ENCODE measurements around the gene ENTPD2. TPM values are rescaled to one million over a fixed set of nuclear protein-coding genes. Genes with fewer than 3 reads are reported as not detected.

ENTPD2 gene
- total and polyA plus RNA-seq, 2 of the 4 experiments (the other 2 are of a cell fraction): not detected

- dilution Hi-C loops (cut with HindIII; ENCODE audit: low sequenced_read_pairs, unreplicated experiment): no loop called here
- no peaks in the 10 kb centered on the region; the same call in 1 of the 2 replicates for H4K20me1 ChIP-seq (ENCODE audit: insufficient read depth, low read length)
These were observed 32.3 kb downstream of the ENTPD2 start for GRCh38 chr9:137021568-137021978.

More at GRCh38 chr9:137021568-137021978, 32.3 kb downstream of the ENTPD2 start:
- Histone ChIP-seq H3K4me2 (ENCODE audit: low read depth, low read length) (no peak overlapping the region), H2AK5ac (ENCODE audit: low read depth, low read length) (no peak overlapping the region), H3K36me3 (ENCODE audit: control insufficient read depth, insufficient read depth, low read length) (peaks cover 14% of the 10 kb centered on the region; the same call in 1 of the 2 replicates), H3K4me3 (ENCODE audit: insufficient read depth, low read depth, low read length) (no peak overlapping the region), H3K9me1 (ENCODE audit: insufficient read depth, low read length) (peaks cover 4% of the 10 kb centered on the region; the same call in 1 of the 2 replicates), H2BK20ac (ENCODE audit: low read depth, low read length) (no peak overlapping the region), H3K23ac (ENCODE audit: low read depth, low read length) (no peak overlapping the region), H2AK9ac (replicated peaks; ENCODE audit: low read depth, low read length, poor library complexity) (no peak overlapping the region), H3K14ac (replicated peaks; ENCODE audit: low read depth, low read length) (no peak overlapping the region), H3K18ac (ENCODE audit: low read depth, low read length) (no peak overlapping the region), H3K9me3 (ENCODE audit: control insufficient read depth, insufficient read depth, low read length) (no peaks in the 10 kb centered on the region), H3K27ac (ENCODE audit: insufficient read depth, low read length) (no peak overlapping the region), H3K56ac (ENCODE audit: extremely low read depth, insufficient read depth, low read length) (no peak overlapping the region), H4K5ac (ENCODE audit: low read depth, low read length) (no peak overlapping the region), H2BK120ac (ENCODE audit: low read depth, low read length) (no peak overlapping the region), H3K4me1 (ENCODE audit: control insufficient read depth, insufficient read depth, low read length) (no peaks in the 10 kb centered on the region), H4K91ac (ENCODE audit: insufficient read depth, low read depth, low read length) (no peak overlapping the region), H3K4ac (ENCODE audit: low read depth, low read length) (no peak overlapping the region), H3K79me1 (ENCODE audit: low read depth in 1 of 2, low read length in 2 of 2) (no peaks in the 10 kb centered on the region; a peak in 1 of 4 replicates), H2AFZ (replicated peaks; ENCODE audit: low read length, poor library complexity) (no peak overlapping the region), H3K9ac (ENCODE audit: low read depth, low read length) (no peak overlapping the region), H2BK15ac (ENCODE audit: low read depth, low read length) (no peak overlapping the region), H4K8ac (ENCODE audit: low read depth in 2 of 2, low read length in 2 of 2) (no peak overlapping the region), H2BK5ac (ENCODE audit: low read depth, low read length, poor library complexity, severe bottlenecking) (no peak overlapping the region), H3K27me3 (ENCODE audit: control insufficient read depth, insufficient read depth, low read length) (no peaks in the 10 kb centered on the region)
- in situ Hi-C loops (cut with MboI; ENCODE audit: low sequenced_read_pairs) (no loop called here), intact Hi-C loops (cut with micrococcal nuclease) (no loop called here)
- ChIA-PET POLR2A (ENCODE audit: unreplicated experiment) (no interaction called here), CTCF (no interaction called here)
- no peak for ATAC-seq (ENCODE audit: low read depth)
- WGBS, 2 experiments (ENCODE audit: extremely low coverage in 2 of 2, insufficient read length in 1 of 2): no CpG with 5 or more reads among the region's 6 CpGs
- no peak for DNase-seq
- BruUV-seq (replicated peaks): no TSS peak
- TF ChIP-seq POLR2A (IDR thresholded peaks at IDR 0.05; ENCODE audit: low read depth, low read length): no peak
- TF ChIP-seq FOS (IDR thresholded peaks at IDR 0.05; ENCODE audit: low read depth, low read length): no peak
- TF ChIP-seq, protein P1, sequence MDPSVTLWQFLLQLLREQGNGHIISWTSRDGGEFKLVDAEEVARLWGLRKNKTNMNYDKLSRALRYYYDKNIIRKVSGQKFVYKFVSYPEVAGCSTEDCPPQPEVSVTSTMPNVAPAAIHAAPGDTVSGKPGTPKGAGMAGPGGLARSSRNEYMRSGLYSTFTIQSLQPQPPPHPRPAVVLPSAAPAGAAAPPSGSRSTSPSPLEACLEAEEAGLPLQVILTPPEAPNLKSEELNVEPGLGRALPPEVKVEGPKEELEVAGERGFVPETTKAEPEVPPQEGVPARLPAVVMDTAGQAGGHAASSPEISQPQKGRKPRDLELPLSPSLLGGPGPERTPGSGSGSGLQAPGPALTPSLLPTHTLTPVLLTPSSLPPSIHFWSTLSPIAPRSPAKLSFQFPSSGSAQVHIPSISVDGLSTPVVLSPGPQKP (IDR thresholded peaks at IDR 0.05; ENCODE audit: borderline replicate concordance, low read depth, low read length): no peak
- TF ChIP-seq MXI1 (IDR thresholded peaks at IDR 0.05; ENCODE audit: borderline replicate concordance, low read depth, low read length): no peak
- no peak for TF ChIP-seq CHD1 (IDR thresholded peaks at IDR 0.05; ENCODE audit: low read depth, low read length)
- no peak for TF ChIP-seq RFX5 (IDR thresholded peaks at IDR 0.05; ENCODE audit: low read depth, low read length)
- no peak for TF ChIP-seq SMC3 (IDR thresholded peaks at IDR 0.05; ENCODE audit: low read depth, low read length)
- no peak for TF ChIP-seq NFE2L2 (IDR thresholded peaks at IDR 0.05; ENCODE audit: low read depth, low read length)
- no peak for TF ChIP-seq RAD21 (IDR thresholded peaks at IDR 0.05; ENCODE audit: low read length)
- TF ChIP-seq MAZ (IDR thresholded peaks at IDR 0.05; ENCODE audit: borderline replicate concordance, low read depth, low read length): no peak
- TF ChIP-seq, protein P2, sequence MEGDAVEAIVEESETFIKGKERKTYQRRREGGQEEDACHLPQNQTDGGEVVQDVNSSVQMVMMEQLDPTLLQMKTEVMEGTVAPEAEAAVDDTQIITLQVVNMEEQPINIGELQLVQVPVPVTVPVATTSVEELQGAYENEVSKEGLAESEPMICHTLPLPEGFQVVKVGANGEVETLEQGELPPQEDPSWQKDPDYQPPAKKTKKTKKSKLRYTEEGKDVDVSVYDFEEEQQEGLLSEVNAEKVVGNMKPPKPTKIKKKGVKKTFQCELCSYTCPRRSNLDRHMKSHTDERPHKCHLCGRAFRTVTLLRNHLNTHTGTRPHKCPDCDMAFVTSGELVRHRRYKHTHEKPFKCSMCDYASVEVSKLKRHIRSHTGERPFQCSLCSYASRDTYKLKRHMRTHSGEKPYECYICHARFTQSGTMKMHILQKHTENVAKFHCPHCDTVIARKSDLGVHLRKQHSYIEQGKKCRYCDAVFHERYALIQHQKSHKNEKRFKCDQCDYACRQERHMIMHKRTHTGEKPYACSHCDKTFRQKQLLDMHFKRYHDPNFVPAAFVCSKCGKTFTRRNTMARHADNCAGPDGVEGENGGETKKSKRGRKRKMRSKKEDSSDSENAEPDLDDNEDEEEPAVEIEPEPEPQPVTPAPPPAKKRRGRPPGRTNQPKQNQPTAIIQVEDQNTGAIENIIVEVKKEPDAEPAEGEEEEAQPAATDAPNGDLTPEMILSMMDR (conservative IDR thresholded peaks at IDR 0.05; ENCODE audit: low read depth, low read length): no peak
- TF ChIP-seq BHLHE40 (IDR thresholded peaks at IDR 0.05; ENCODE audit: low read depth, low read length): no peak
- no peak for TF ChIP-seq MAFK (IDR thresholded peaks at IDR 0.05; ENCODE audit: low read depth, low read length)
- no peak for TF ChIP-seq RCOR1 (IDR thresholded peaks at IDR 0.05; ENCODE audit: insufficient replicate concordance, low read length)

Data from IMR-90 (cell line).